Keratinocyte (primary cell): ENCODE measurements around the gene CAPN7.

ENCODE experiments used
- CTCF ChIP-seq, 3 experiments: IDR thresholded peaks in 1 of 3; conservative IDR thresholded peaks in 1 of 3; optimal IDR thresholded peaks in 1 of 3; 2 replicates in 2 of 3; 3 replicates in 1 of 3; pipeline versions ENCODE3 to v1.5.1; 2011; ENCODE audit warnings: low read length in 3 of 3, mild to moderate bottlenecking in 3 of 3, moderate library complexity in 2 of 3, control low read depth in 1 of 3, inconsistent platforms in 1 of 3; ENCODE audit not compliant: insufficient read depth in 2 of 3; ENCODE audit errors: extremely low read depth in 1 of 3
- EZH2 ChIP-seq: IDR thresholded peaks from one replicate; pipeline ENCODE4 v1.6.1; 2012; ENCODE audit warnings: inconsistent platforms, mild to moderate bottlenecking, low read length, moderate library complexity

GRCh38 chr3:15206662-15207576, 873 bp downstream of the CAPN7 start:
- TF ChIP-seq CTCF (optimal IDR thresholded peaks at IDR 0.05 in 1 of 3, IDR thresholded peaks at IDR 0.05 in 1 of 3, conservative IDR thresholded peaks at IDR 0.05 in 1 of 3; ENCODE audit: extremely low read depth in 1 of 3, insufficient read depth in 2 of 3, low read length in 3 of 3) (no peak), EZH2 (no peak)
